UCSD-AML1 (cell line): ENCODE results near the gene DOCK1.

Experiments used
- DNase-seq: peaks from one replicate; lab custom pipeline; 2025; ENCODE audit not compliant: unreplicated experiment; lab: John Stamatoyannopoulos, UW

Gene DOCK1

GRCh38 chr10:127492607-127493250 is 587.5 kb downstream of the DOCK1 start:
- DNase-seq, result peak; percentile 32

- no peak for DNase-seq
Observed at GRCh38 chr10:127496035-127496434, 590.8 kb downstream of the DOCK1 start.

GRCh38 chr10:127497685-127498084 is 592.5 kb downstream of the DOCK1 start:
- no peak for DNase-seq

GRCh38 chr10:127498087-127498486 is 592.9 kb downstream of the DOCK1 start:
- DNase-seq, result no peak

- no peak for DNase-seq
Observed at GRCh38 chr10:127500127-127500526, 594.9 kb downstream of the DOCK1 start.
